IMR-90 (cell line): ENCODE results near the gene TIMM29. TPM values are rescaled to one million over a fixed set of nuclear protein-coding genes. Genes with fewer than 3 reads are reported as not detected.

Experiments
- ATAC-seq: fragments of 200-7000 bp; cut with Tn5 transposase; 2 replicates; pipeline ENCODE4 v1.9.1; 2020; ENCODE audit warnings: low read depth, mild to moderate bottlenecking, moderate library complexity
- BruUV-seq: library from RNA; stranded (reverse); fragments of 400-500 nt; replicated peaks from 2 replicates; lab custom pipeline; 2021; lab: Mats Ljungman, UMichigan
- CTCF ChIA-PET: fragments of 300-600 bp; formaldehyde crosslinking; extraction: SDS; loops from one replicate; lab custom pipeline; 2021; ENCODE audit warnings: antibody characterized with exemption; lab: Yijun Ruan, JAX
- POLR2A ChIA-PET: fragments of 300-600 bp; sonication (Branson Sonifier 250); formaldehyde crosslinking; loops from one replicate; lab custom pipeline; 2022; ENCODE audit warnings: antibody characterized with exemption; ENCODE audit not compliant: unreplicated experiment; lab: Charles Lee
- DNase-seq: peaks from one replicate; pipeline ENCODE4 v3.0.0; 2013
- H2AFZ ChIP-seq: replicated peaks from 2 replicates; pipeline ENCODE3; 2013; ENCODE audit warnings: low read length, mild to moderate bottlenecking; ENCODE audit not compliant: poor library complexity
- H2AK5ac ChIP-seq: 2 replicates; pipeline ENCODE4 v1.6.1; 2013; ENCODE audit warnings: low read depth, low read length, inconsistent platforms
- H2AK9ac ChIP-seq: replicated peaks from 2 replicates; pipeline ENCODE3; 2013; ENCODE audit warnings: mild to moderate bottlenecking, low read depth, low read length, moderate library complexity; ENCODE audit not compliant: poor library complexity
- H2BK120ac ChIP-seq: 2 replicates; pipeline ENCODE4 v1.6.1; 2013; ENCODE audit warnings: low read depth, low read length, inconsistent platforms
- H2BK15ac ChIP-seq: 3 replicates; pipeline ENCODE4 v1.6.1; 2013; ENCODE audit warnings: low read depth, low read length, inconsistent platforms
- H2BK20ac ChIP-seq: 2 replicates; pipeline ENCODE4 v1.6.1; 2013; ENCODE audit warnings: low read depth, mild to moderate bottlenecking, inconsistent platforms, low read length, moderate library complexity
- H2BK5ac ChIP-seq: 2 replicates; pipeline ENCODE4 v1.6.1; 2013; ENCODE audit warnings: mild to moderate bottlenecking, low read depth, low read length, inconsistent platforms; ENCODE audit not compliant: poor library complexity, severe bottlenecking
- H3K14ac ChIP-seq: replicated peaks from 2 replicates; pipeline ENCODE4 v1.6.1; 2013; ENCODE audit warnings: low read depth, low read length, inconsistent platforms
- H3K18ac ChIP-seq: 2 replicates; pipeline ENCODE4 v1.6.1; 2013; ENCODE audit warnings: low read depth, low read length, control low read depth
- H3K23ac ChIP-seq: 2 replicates; pipeline ENCODE4 v1.6.1; 2013; ENCODE audit warnings: low read depth, low read length, inconsistent platforms
- H3K27ac ChIP-seq: 2 replicates; pipeline ENCODE4 v1.5.1; 2013; ENCODE audit warnings: mild to moderate bottlenecking, control low read depth, low read length; ENCODE audit not compliant: insufficient read depth
- H3K27me3 ChIP-seq: 2 replicates; pipeline ENCODE4 v1.6.1; 2013; ENCODE audit warnings: low read length; ENCODE audit not compliant: control insufficient read depth, insufficient read depth
- H3K36me3 ChIP-seq: 2 replicates; pipeline ENCODE4 v1.6.1; 2013; ENCODE audit warnings: low read length, mixed read lengths; ENCODE audit not compliant: control insufficient read depth, insufficient read depth
- H3K4ac ChIP-seq: 2 replicates; pipeline ENCODE4 v1.6.1; 2013; ENCODE audit warnings: low read depth, low read length, inconsistent platforms
- H3K4me1 ChIP-seq: 2 replicates; pipeline ENCODE4 v1.6.1; 2013; ENCODE audit warnings: low read length, mixed read lengths; ENCODE audit not compliant: control insufficient read depth, insufficient read depth
- H3K4me2 ChIP-seq: 2 replicates; pipeline ENCODE4 v1.6.1; 2013; ENCODE audit warnings: low read depth, mild to moderate bottlenecking, control low read depth, low read length, moderate library complexity
- H3K4me3 ChIP-seq: 2 replicates; pipeline ENCODE4 v1.5.1; 2013; ENCODE audit warnings: low read depth, mild to moderate bottlenecking, control low read depth, low read length, moderate library complexity; ENCODE audit not compliant: insufficient read depth
- H3K56ac ChIP-seq: 2 replicates; pipeline ENCODE4 v1.6.1; 2013; ENCODE audit warnings: low read length, inconsistent platforms; ENCODE audit not compliant: insufficient read depth; ENCODE audit errors: extremely low read depth
- H3K79me1 ChIP-seq, 2 experiments: 2 replicates each; pipeline ENCODE4 v1.6.1; 2013; ENCODE audit warnings: low read length in 2 of 2, inconsistent platforms in 1 of 2, low read depth in 1 of 2
- H3K9ac ChIP-seq: 2 replicates; pipeline ENCODE4 v1.6.1; 2013; ENCODE audit warnings: low read depth, low read length, control low read depth
- H3K9me1 ChIP-seq: 2 replicates; pipeline ENCODE4 v1.6.1; 2013; ENCODE audit warnings: low read length, inconsistent platforms; ENCODE audit not compliant: insufficient read depth
- H3K9me3 ChIP-seq: 2 replicates; pipeline ENCODE4 v1.6.1; 2013; ENCODE audit warnings: low read length; ENCODE audit not compliant: control insufficient read depth, insufficient read depth
- H4K20me1 ChIP-seq: 2 replicates; pipeline ENCODE4 v1.6.1; 2013; ENCODE audit warnings: low read length, inconsistent platforms; ENCODE audit not compliant: insufficient read depth
- H4K5ac ChIP-seq: 2 replicates; pipeline ENCODE4 v1.6.1; 2013; ENCODE audit warnings: mild to moderate bottlenecking, low read depth, low read length, control low read depth
- H4K8ac ChIP-seq, 2 experiments: 2 replicates each; pipeline ENCODE4 v1.6.1; 2013; ENCODE audit warnings: low read depth in 2 of 2, low read length in 2 of 2, control low read depth in 1 of 2, inconsistent platforms in 1 of 2
- H4K91ac ChIP-seq: 2 replicates; pipeline ENCODE4 v1.6.1; 2013; ENCODE audit warnings: low read depth, low read length, inconsistent platforms; ENCODE audit not compliant: insufficient read depth
- CEBPB ChIP-seq: IDR thresholded peaks from 2 replicates; pipeline ENCODE4 v1.6.1; 2012; ENCODE audit warnings: low read depth, low read length, improper control_type of control experiment
- CHD1 ChIP-seq: IDR thresholded peaks from 2 replicates; pipeline ENCODE4 v1.6.1; 2012; ENCODE audit warnings: low read depth, low read length, improper control_type of control experiment
- FOS ChIP-seq: fragments of 150-350 bp; IDR thresholded peaks from 2 replicates; pipeline ENCODE4 v1.6.1; 2016; ENCODE audit warnings: low read depth, low read length
- MAFK ChIP-seq: IDR thresholded peaks from 2 replicates; pipeline ENCODE4 v1.6.1; 2012; ENCODE audit warnings: low read depth, low read length, improper control_type of control experiment
- MXI1 ChIP-seq: IDR thresholded peaks from 2 replicates; pipeline ENCODE4 v1.6.1; 2012; ENCODE audit warnings: low read depth, mild to moderate bottlenecking, low read length, moderate library complexity, borderline replicate concordance
- NFE2L2 ChIP-seq: fragments of 150-350 bp; IDR thresholded peaks from 2 replicates; pipeline ENCODE4 v1.6.1; 2016; ENCODE audit warnings: low read depth, mild to moderate bottlenecking, low read length
- RAD21 ChIP-seq: IDR thresholded peaks from 2 replicates; pipeline ENCODE4 v1.6.1; 2012; ENCODE audit warnings: low read length, improper control_type of control experiment
- RCOR1 ChIP-seq: IDR thresholded peaks from 2 replicates; pipeline ENCODE4 v1.6.1; 2012; ENCODE audit warnings: mild to moderate bottlenecking, low read length, improper control_type of control experiment; ENCODE audit not compliant: insufficient replicate concordance
- SMC3 ChIP-seq: fragments of 150-350 bp; IDR thresholded peaks from 2 replicates; pipeline ENCODE4 v1.6.1; 2016; ENCODE audit warnings: low read depth, mild to moderate bottlenecking, antibody characterized with exemption, low read length, moderate library complexity
- USF2 ChIP-seq: fragments of 150-350 bp; IDR thresholded peaks from 2 replicates; pipeline ENCODE4 v1.6.1; 2017; ENCODE audit warnings: mild to moderate bottlenecking, antibody characterized with exemption, low read length, low read depth
- WGBS, 2 experiments: methylation state at CpG; one replicate each; pipeline versions ENCODE4 v1.1.5 to v1.1.7; 2013; ENCODE audit warnings: missing lambda C conversion rate in 2 of 2; ENCODE audit not compliant: insufficient read length in 1 of 2; ENCODE audit errors: extremely low coverage in 2 of 2; 5-methylcytosine and 5-hydroxymethylcytosine counted together
- dilution Hi-C: fragments of 300-500 bp; cut with HindIII; formaldehyde crosslinking; loops from one replicate; pipeline ENCODE4 v1.14.3; 2018; ENCODE audit warnings: low sequenced_read_pairs; ENCODE audit not compliant: unreplicated experiment
- in situ Hi-C: fragments of 300-500 bp; cut with MboI; formaldehyde crosslinking; loops from 3 replicates; pipeline ENCODE4 v1.14.3; 2019; ENCODE audit warnings: low sequenced_read_pairs, inconsistent platforms, mixed read lengths
- intact Hi-C: fragments of 100-400 bp; cut with micrococcal nuclease; formaldehyde crosslinking; loops from 2 replicates; pipeline ENCODE4 v1.10.0; 2022
- polyA plus RNA-seq, 3 experiments: library from polyadenylated mRNA; depleted of rRNA; stranded (reverse); fragments of >200 nt; gene quantifications; 2 replicates each; pipeline ENCODE4 v1.2.3, GENCODE V29; 2012; ENCODE audit warnings: low replicate concordance in 1 of 3
- total RNA-seq: library from RNA; depleted of rRNA; stranded (reverse); fragments of >200 nt; gene quantifications from 2 replicates; pipeline ENCODE4 v1.2.3, GENCODE V29; 2012

The TIMM29 gene
- total and polyA plus RNA-seq, 2 of the 4 experiments (the other 2 are of a cell fraction), result 9.3 to 13.4 TPM

- H2BK5ac ChIP-seq, result no peak overlapping the region
- peaks cover 8% of the 10 kb centered on the region for H3K4me1 ChIP-seq
- no peak overlapping the region for H3K4ac ChIP-seq
- no peak overlapping the region for H3K56ac ChIP-seq
- no peak for ATAC-seq
- H3K9ac ChIP-seq, result no peak overlapping the region
- H2BK20ac ChIP-seq, result no peak overlapping the region
- H4K5ac ChIP-seq, result no peak overlapping the region
- no peak for DNase-seq
- 0 out of 2 replicates have a peak, but pooled peaks cover 5% of the 10 kb centered on the region for H4K20me1 ChIP-seq
- no peak overlapping the region for H3K4me2 ChIP-seq
- H4K91ac ChIP-seq, result no peak overlapping the region
- no peak overlapping the region for H3K27ac ChIP-seq
- no peak for TF ChIP-seq RAD21
- no peak for TF ChIP-seq SMC3
- no peak for TF ChIP-seq USF2
- no peak for TF ChIP-seq MAFK
- no peak for TF ChIP-seq CHD1
- no peak for TF ChIP-seq RCOR1
- TF ChIP-seq CEBPB, result no peak
- no peak for TF ChIP-seq NFE2L2
- no peak for TF ChIP-seq FOS
- TF ChIP-seq MXI1, result no peak
- ChIA-PET CTCF (no interaction called here), POLR2A (no interaction called here)
- H2BK120ac ChIP-seq, result no peak overlapping the region
- H2AFZ ChIP-seq, result no peak overlapping the region
- in situ Hi-C loops (no loop called here), intact Hi-C loops (no loop called here), dilution Hi-C loops (no loop called here)
- H3K9me1 ChIP-seq, result peaks cover 9% of the 10 kb centered on the region
- no TSS peak for BruUV-seq
- H3K27me3 ChIP-seq, result no peaks in the 10 kb centered on the region
- H3K18ac ChIP-seq, result no peak overlapping the region
- H2AK5ac ChIP-seq, result no peak overlapping the region
- no peak overlapping the region for H4K8ac ChIP-seq
- H3K36me3 ChIP-seq, result peaks cover 60% of the 10 kb centered on the region
- no peak overlapping the region for H3K4me3 ChIP-seq
- H2AK9ac ChIP-seq, result peak overlapping the region; percentile 10
- WGBS, 2 experiments, result 90% methylated on average over 16 of the region's 29 CpGs; no CpG with 5 or more reads in 1 of the 2 experiments
- H3K79me1 ChIP-seq, result peaks cover 14 to 25% of the 10 kb centered on the region in 2 experiments
- no peak overlapping the region for H2BK15ac ChIP-seq
- no peak overlapping the region for H3K14ac ChIP-seq
- H3K9me3 ChIP-seq, result no peaks in the 10 kb centered on the region
- no peak overlapping the region for H3K23ac ChIP-seq
Observed at GRCh38 chr19:10923260-10924112, 5.1 kb upstream of the TIMM29 start.
